K562 (cell line): Measurements from ENCODE around the gene ESPL1. TPM values are rescaled to one million over a fixed set of nuclear protein-coding genes. Genes with fewer than 3 reads are reported as not detected.
A peak's percentile ranks its signal among the peaks of the same experiment; 100 is the strongest.

Experiments
- ATAC-seq: fragments of 200-7000 bp; cut with Tn5 transposase; 3 replicates; pipeline ENCODE4 v1.9.1; 2020; ENCODE audit warnings: moderate library complexity
- BruUV-seq: library from RNA; stranded (reverse); fragments of 400-500 nt; replicated peaks from 2 replicates; lab custom pipeline; 2021; lab: Mats Ljungman, UMichigan
- CTCF ChIA-PET: fragments of 300-600 bp; formaldehyde crosslinking; extraction: SDS; loops from one replicate; lab custom pipeline; 2021; ENCODE audit warnings: low intra/inter-chr PET ratio; lab: Yijun Ruan, JAX
- POLR2A ChIA-PET: fragments of 300-600, 350-650 bp; sonication (Branson Sonifier 250); formaldehyde crosslinking; extraction: SDS; loops from one replicate; lab custom pipeline; 2021; ENCODE audit warnings: antibody characterized with exemption, inconsistent platforms; lab: Yijun Ruan, JAX
- DNase-seq, 4 experiments: peaks; one replicate each; pipeline versions ENCODE4 v3.0.0 to v3.0.0-alpha.2; 2011 to 2018; ENCODE audit warnings: low spot score in 3 of 4, mixed read lengths in 3 of 4; ENCODE audit errors: extremely low read depth in 1 of 4
- FAIRE-seq: peaks from 2 replicates; lab custom pipeline; 2011; peaks lifted over from hg19 to GRCh38; lab: Jason Lieb, UNC
- H2AFZ ChIP-seq: 2 replicates; pipeline ENCODE4 v1.6.0; 2011; ENCODE audit warnings: low read depth, low read length, control low read depth, inconsistent platforms
- H3K27ac ChIP-seq: fragments of 200-600 bp; 3 replicates; pipeline ENCODE4 v1.8.0; 2011; ENCODE audit warnings: low read depth, mild to moderate bottlenecking, control low read depth, inconsistent platforms, low read length, moderate library complexity, mixed read lengths; ENCODE audit errors: extremely low read depth
- H3K27me3 ChIP-seq, 2 experiments: fragments of 300-600 bp in 1 of 2; 2 replicates in 1 of 2; 3 replicates in 1 of 2; pipeline versions ENCODE4 v1.6.0 to v1.8.0; 2011; ENCODE audit warnings: inconsistent platforms in 2 of 2, low read length in 2 of 2, mild to moderate bottlenecking in 1 of 2, mixed read lengths in 1 of 2, moderate library complexity in 1 of 2; ENCODE audit not compliant: control insufficient read depth in 2 of 2, insufficient read depth in 2 of 2
- H3K36me3 ChIP-seq: fragments of 300-600 bp; 3 replicates; pipeline ENCODE4 v1.8.0; 2011; ENCODE audit warnings: mild to moderate bottlenecking, low read length, inconsistent platforms; ENCODE audit not compliant: control insufficient read depth, insufficient read depth
- H3K4me1 ChIP-seq, 2 experiments: fragments of 200-600 bp in 1 of 2; replicated peaks in 1 of 2; 2 replicates in 1 of 2; 3 replicates in 1 of 2; pipeline versions ENCODE4 v1.5.1 to v1.8.0; 2011; ENCODE audit warnings: inconsistent platforms in 2 of 2, low read length in 2 of 2, mild to moderate bottlenecking in 1 of 2, mixed read lengths in 1 of 2, moderate library complexity in 1 of 2; ENCODE audit not compliant: control insufficient read depth in 2 of 2, insufficient read depth in 2 of 2
- H3K4me2 ChIP-seq: 2 replicates; pipeline ENCODE4 v1.6.1; 2011; ENCODE audit warnings: low read length, control low read depth, inconsistent platforms, mixed read lengths; ENCODE audit not compliant: insufficient read depth
- H3K4me3 ChIP-seq: fragments of 200-600 bp; sonication (generic), shearing (Covaris generic); 2 replicates; pipeline ENCODE4 v1.5.1; 2016; ENCODE audit warnings: control low read depth, inconsistent platforms
- H3K79me2 ChIP-seq: fragments of 200-600 bp; 3 replicates; pipeline ENCODE4 v1.8.0; 2011; ENCODE audit warnings: low read length, inconsistent platforms; ENCODE audit not compliant: control insufficient read depth, insufficient read depth
- H3K9ac ChIP-seq, 2 experiments: 2 replicates each; pipeline versions ENCODE4 v1.6.0 to v1.6.1; 2011; ENCODE audit warnings: low read depth in 2 of 2, low read length in 2 of 2, control low read depth in 1 of 2, inconsistent platforms in 1 of 2, mild to moderate bottlenecking in 1 of 2, mixed read lengths in 1 of 2; ENCODE audit not compliant: insufficient read depth in 1 of 2
- H3K9me1 ChIP-seq: one replicate; pipeline ENCODE4 v1.6.0; 2011; ENCODE audit warnings: inconsistent platforms, mild to moderate bottlenecking, low read length, moderate library complexity; ENCODE audit not compliant: control insufficient read depth, insufficient read depth
- H3K9me3 ChIP-seq: replicated peaks from 2 replicates; pipeline ENCODE4 v1.5.1; 2011; ENCODE audit warnings: low read depth, low read length, inconsistent platforms; ENCODE audit not compliant: control insufficient read depth, insufficient read depth
- H4K20me1 ChIP-seq: replicated peaks from 2 replicates; pipeline ENCODE4 v1.6.1; 2011; ENCODE audit warnings: low read length, inconsistent platforms, mixed read lengths; ENCODE audit not compliant: control insufficient read depth, insufficient read depth
- GATAD2B ChIP-seq: fragments of 450-650 bp; IDR thresholded peaks from 2 replicates; pipeline ENCODE4 v1.6.1; 2017; ENCODE audit warnings: mild to moderate bottlenecking, borderline replicate concordance
- KLF10 ChIP-seq: fragments of 250-450 bp; sonication (Bioruptor Pico); IDR thresholded peaks from 2 replicates; pipeline ENCODE4 v1.6.1; 2021; ENCODE audit warnings: matching md5 sums
- TCF7L2 ChIP-seq: fragments of 150-350 bp; IDR thresholded peaks from 2 replicates; pipeline ENCODE4 v1.6.1; 2016; ENCODE audit warnings: low read depth, mild to moderate bottlenecking, low read length, moderate library complexity
- ZBTB7A ChIP-seq: IDR thresholded peaks from 2 replicates; pipeline ENCODE4 v1.6.1; 2011; ENCODE audit warnings: low read depth, mild to moderate bottlenecking, low read length, moderate library complexity, borderline replicate concordance; ENCODE audit not compliant: control insufficient read depth
- WGBS: fragments of 100-300 bp; shearing (Covaris generic); methylation state at CpG from one replicate; pipeline ENCODE4 v1.1.6; 2016; ENCODE audit warnings: low coverage, mixed read lengths; ENCODE audit not compliant: insufficient coverage; ENCODE audit errors: missing lambda C conversion rate; 5-methylcytosine and 5-hydroxymethylcytosine counted together
- in situ Hi-C: fragments of 300-500 bp; cut with MboI; formaldehyde crosslinking; loops from 4 replicates; pipeline ENCODE4 v1.15.0; 2018; ENCODE audit warnings: inconsistent platforms, mixed read lengths
- intact Hi-C: fragments of 100-400 bp; cut with micrococcal nuclease; formaldehyde crosslinking; loops from 2 replicates; pipeline ENCODE4 v1.14.2; 2022
- polyA plus RNA-seq, 8 experiments: library from polyadenylated mRNA; depleted of rRNA in 4 of 8; stranded (reverse) in 5 of 8; unstranded in 3 of 8; fragments of >200 nt; fragmentation: Nextera tagmentation in 2 of 8; fragmentation: Illumina TruSeq in 1 of 8; extraction: Ambion mirVana in 2 of 8; extraction: Trizol in 1 of 8; gene quantifications; 2 replicates each; pipeline versions ENCODE4 v1.2.1 to v1.2.3, GENCODE V29; 2011 to 2014; ENCODE audit warnings: inconsistent platforms in 1 of 8, missing spikeins in 1 of 8
- total RNA-seq, 7 experiments: library from RNA; depleted of rRNA in 6 of 7; stranded (reverse); fragments of >200 nt in 6 of 7; fragmentation: Illumina TruSeq in 2 of 7; extraction: Trizol in 2 of 7; gene quantifications; 2 replicates each; pipeline versions ENCODE4 v1.2.1 to v1.2.3, GENCODE V29; 2011 to 2021; ENCODE audit warnings: low replicate concordance in 1 of 7
- TF ChIP-seq, protein P1 (sequence below): sonication (generic); formaldehyde crosslinking; IDR thresholded peaks from 2 replicates; pipeline ENCODE4 v1.8.0; 2022; ENCODE audit warnings: missing genetic modification reagents, mild to moderate bottlenecking, borderline replicate concordance
- TF ChIP-seq, protein P2 (sequence below): fragments of 200-400 bp; formaldehyde crosslinking; IDR thresholded peaks from 2 replicates; pipeline ENCODE4 v1.6.1; 2017; ENCODE audit warnings: mild to moderate bottlenecking, low read depth, low read length, moderate library complexity

ESPL1 gene
- total and polyA plus RNA-seq, 9 of the 15 experiments (the other 6 are each of a cell fraction or from before 2014, with no cell fraction given): 1.2 to 55.0 (median 18.7) TPM

DNA sequence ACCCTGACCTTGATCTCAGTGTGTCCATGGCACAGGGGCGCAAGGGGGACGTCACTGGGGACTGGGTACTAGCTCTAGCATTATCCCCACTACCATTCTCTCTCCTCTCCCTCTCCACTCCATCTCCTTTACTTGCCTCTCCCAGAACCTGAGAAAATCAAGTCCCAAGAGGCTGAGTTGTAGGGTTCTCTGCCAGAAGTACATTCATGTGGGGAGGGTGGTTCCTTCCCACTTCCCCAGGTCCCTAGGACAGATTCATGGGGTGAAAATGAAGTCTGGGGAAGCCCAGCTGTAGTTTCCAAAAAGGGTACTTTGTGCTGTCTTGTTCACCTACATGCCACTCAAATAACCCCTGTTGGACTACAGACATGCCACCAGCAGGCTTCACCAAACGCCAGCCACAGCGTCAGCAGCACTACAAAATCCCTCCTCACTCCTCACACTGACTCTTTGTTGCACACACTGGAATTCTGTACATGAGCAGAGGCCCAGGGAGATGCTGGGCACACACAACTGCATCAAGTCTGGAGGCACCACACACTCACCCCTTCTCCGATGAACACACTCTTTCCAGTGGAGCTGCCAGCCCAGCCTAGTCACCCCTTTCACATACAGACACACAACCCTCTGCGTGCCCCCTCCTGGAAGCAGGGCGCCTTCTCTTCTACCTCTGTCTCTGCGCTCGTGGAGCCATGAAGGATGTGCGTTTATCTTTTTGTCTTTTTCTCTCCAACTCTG, 43.0 kb upstream of the ESPL1 start:
- ChIA-PET CTCF (interaction anchor here (1.1 kb wide), 1 partner anchor 10 kb away, joined by 3 read pairs; no protein-coding TSS in a partner anchor), POLR2A (interaction anchor here (0.6 kb wide), 1 partner anchor 73 kb away, joined by 3 read pairs; no protein-coding TSS in a partner anchor)
- Histone ChIP-seq H4K20me1 (no peaks in the 10 kb centered on the region; the same call in 1 of the 2 replicates), H3K36me3 (no peaks in the 10 kb centered on the region), H3K9me1 (no peaks in the 10 kb centered on the region), H2AFZ (0 out of 2 replicates have a peak overlapping the region, but pooled peaks have one; percentile 34), H3K4me1 (peaks cover 31 to 51% of the 10 kb centered on the region in 2 experiments), H3K9ac (peak overlapping the region in 1 of 2 experiments; percentile 59; a peak in 2 of 4 replicates), H3K27ac (no peak overlapping the region), H3K27me3 (no peaks in the 10 kb centered on the region), H3K79me2 (no peaks in the 10 kb centered on the region), H3K4me2 (no peak overlapping the region), H3K9me3 (no peaks in the 10 kb centered on the region), H3K4me3 (no peak overlapping the region)
- 61% methylated on average over 10 of the region's 10 CpGs for WGBS
- no peak for DNase-seq
- TF ChIP-seq KLF10 (CRISPR knock-in tag): no peak
- no peak for TF ChIP-seq GATAD2B
- TF ChIP-seq TCF7L2: no peak
- TF ChIP-seq, protein P1, sequence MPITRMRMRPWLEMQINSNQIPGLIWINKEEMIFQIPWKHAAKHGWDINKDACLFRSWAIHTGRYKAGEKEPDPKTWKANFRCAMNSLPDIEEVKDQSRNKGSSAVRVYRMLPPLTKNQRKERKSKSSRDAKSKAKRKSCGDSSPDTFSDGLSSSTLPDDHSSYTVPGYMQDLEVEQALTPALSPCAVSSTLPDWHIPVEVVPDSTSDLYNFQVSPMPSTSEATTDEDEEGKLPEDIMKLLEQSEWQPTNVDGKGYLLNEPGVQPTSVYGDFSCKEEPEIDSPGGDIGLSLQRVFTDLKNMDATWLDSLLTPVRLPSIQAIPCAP (CRISPR knock-in tag): no peak
- TF ChIP-seq, protein P2, sequence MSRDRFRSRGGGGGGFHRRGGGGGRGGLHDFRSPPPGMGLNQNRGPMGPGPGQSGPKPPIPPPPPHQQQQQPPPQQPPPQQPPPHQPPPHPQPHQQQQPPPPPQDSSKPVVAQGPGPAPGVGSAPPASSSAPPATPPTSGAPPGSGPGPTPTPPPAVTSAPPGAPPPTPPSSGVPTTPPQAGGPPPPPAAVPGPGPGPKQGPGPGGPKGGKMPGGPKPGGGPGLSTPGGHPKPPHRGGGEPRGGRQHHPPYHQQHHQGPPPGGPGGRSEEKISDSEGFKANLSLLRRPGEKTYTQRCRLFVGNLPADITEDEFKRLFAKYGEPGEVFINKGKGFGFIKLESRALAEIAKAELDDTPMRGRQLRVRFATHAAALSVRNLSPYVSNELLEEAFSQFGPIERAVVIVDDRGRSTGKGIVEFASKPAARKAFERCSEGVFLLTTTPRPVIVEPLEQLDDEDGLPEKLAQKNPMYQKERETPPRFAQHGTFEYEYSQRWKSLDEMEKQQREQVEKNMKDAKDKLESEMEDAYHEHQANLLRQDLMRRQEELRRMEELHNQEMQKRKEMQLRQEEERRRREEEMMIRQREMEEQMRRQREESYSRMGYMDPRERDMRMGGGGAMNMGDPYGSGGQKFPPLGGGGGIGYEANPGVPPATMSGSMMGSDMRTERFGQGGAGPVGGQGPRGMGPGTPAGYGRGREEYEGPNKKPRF: no peak
- no peak for TF ChIP-seq ZBTB7A
- ATAC-seq: no peak
- BruUV-seq: no TSS peak
- intact Hi-C loops (no loop called here), in situ Hi-C loops (no loop called here)
- FAIRE-seq: no peak
